ENCODE data around the gene MAPK8.

The MAPK8 gene

DNA sequence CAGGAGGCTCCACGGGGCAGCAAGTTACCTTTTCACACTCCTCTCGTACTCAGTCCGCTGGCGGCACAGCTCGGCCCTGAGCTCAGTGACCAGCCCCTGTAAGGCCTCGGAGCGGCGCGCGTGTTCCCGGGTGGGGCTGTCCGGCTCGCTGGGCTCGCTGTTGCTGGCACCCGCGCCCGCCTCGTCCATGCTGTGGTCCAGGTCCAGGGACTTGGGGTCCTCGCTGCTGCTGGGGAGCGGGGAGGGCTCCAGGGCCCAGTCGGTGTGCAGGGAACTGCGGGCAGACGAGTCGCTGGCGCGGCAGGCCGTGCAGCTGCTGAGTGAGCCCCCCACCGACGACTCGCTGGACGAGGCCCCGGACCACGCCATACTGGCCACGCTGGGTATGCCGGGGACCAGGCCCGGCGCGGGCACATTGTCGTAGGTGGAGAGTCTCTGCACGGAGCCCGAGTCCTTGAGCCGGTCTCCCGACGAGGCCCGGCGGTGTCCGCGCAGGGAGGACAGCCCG lies 143.8 kb downstream of the MAPK8 start:
- no peak for DNase-seq

GRCh38 chr10:48450741-48451466 lies 144.4 kb downstream of the MAPK8 start:
- DNase-seq, result no peak

DNA sequence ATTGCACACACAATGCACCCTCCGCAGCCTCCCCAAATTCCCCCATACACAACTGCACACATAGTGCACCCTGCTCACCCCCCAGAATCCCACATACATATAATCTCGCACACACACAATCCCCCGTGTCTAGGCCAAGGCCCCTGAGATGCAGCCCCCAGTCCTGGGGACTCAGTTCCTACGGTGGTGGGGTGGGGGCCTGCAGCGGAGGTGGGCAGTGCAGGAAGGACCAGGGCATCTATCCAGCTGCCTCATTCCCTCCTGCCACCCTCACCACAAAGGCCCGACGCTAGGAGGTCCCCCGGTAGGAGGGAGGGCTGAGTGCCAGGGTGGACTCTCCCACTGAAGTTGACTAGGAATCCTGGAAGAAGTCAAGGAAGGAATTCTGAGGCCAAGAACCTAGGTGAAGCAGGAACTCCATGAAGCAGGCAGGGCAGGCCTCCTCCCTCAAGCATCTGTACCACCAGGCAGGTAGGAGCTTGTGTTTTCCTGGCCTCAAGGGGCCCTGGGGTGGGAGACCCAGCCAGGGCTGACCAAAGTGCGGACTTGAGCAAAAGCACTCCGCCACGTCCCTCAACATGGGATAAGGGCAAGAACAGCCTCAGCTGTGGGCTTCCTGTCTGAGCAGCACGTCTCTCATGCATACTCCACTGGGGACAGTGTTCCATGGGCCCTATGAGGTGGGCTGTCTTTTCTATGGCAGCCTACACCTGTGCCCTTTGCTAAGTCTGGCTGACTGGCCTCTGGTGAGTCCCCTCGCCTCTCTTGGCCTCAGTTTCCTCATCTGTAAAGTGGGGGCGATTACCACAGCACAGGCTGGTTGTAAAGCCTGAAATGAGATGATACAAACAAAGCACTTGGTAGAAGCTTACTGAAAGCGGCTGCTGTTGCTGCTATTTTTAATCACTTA lies 145.7 kb downstream of the MAPK8 start:
- DNase-seq, result no peak

- no peak for DNase-seq
Measured at GRCh38 chr10:48452879-48453412, 146.5 kb downstream of the MAPK8 start.

GRCh38 chr10:48453451-48454301 lies 147.2 kb downstream of the MAPK8 start:
- peak in 1 of 4 experiments; percentile 1 for DNase-seq

- DNase-seq, result peak in 1 of 4 experiments; percentile 0
Measured at GRCh38 chr10:48454302-48455054, 148.0 kb downstream of the MAPK8 start.

GRCh38 chr10:48455055-48455391 lies 148.5 kb downstream of the MAPK8 start:
- DNase-seq, result no peak

DNA sequence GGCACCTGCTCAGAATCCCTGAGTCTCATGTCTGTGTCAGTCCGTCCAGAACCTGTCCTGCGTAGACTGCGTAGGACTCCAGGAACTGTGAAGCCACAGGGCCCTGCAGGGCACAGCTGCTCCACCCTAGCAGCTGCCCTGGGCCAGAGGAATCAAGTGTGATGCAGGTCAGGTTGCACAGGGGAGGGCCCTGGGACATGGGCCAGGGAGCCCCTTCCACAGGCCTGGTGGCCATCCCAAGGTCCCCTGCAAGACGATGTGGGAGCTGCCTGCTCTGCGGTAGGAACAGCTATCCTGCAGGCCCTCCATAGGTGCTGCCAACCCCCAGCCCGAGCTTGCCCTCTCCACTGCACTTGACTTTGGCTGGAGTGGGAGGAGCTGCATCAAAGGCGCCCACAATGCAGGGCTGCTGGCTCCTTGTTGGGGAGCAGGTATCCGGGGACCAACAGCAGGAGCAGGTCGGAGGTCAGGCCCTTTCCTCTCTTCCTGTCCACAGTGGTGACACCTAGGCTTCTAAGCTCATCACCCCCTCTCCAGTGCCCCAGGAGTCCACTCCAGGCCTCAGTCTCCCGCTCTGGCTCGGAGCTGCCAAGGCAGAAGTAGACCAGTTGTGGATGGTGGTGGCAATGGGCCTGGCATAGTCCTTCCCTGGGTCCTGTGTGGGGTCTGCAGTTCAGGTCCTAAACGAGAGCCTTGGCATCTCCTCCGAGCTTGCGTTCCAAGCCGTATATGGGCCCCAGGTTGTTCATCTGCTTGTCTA lies 149.1 kb downstream of the MAPK8 start:
- no peak for DNase-seq

- peak; percentile 81 to 92 (median 88) for DNase-seq
Measured at GRCh38 chr10:48456361-48456804, 149.9 kb downstream of the MAPK8 start.

DNA sequence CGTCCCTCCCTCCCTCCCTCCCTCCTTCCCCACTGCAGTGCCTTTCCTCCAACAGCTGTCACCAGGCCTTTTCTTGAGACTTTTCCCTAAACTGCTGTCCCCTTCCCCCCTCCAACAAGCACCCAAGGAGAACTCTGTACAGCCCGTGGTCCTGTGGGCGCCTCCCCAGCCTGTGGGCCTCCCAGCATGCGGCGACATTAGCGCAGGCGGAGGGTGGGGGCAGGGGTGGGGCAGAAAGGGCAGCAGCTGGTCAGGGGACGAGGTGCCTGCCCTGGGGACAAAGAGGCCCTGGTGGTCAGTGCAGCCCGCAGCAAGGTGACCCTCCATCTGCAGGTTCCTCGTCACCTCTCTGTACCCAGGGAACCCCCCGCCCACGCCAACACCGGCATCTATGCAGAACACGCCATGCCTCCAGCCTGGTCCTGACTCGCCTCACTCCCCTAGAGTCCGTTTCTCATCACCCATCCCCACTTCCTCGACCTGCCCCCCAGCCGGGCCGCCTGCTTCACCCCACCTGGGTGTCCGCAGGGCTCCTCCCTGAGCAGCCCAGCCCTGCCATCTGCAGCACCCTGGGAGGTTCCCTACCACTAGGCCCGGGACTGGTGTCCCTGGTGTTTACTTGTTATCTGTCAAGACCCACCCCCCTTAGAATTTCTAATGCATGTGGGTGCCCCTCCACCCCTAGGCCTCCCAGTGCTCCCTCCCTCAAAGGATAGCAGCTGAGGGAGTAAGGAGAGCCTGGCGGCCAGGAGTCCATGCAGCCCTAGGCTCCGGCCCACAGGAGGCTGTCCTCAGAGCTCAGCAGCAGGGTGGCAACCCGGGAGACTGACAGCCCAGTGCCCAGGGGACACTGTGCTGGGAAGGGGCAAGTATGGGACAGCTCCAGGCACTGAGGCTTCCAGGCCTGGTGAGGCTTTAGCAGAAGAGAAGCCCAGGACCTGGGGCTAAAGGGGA lies 150.6 kb downstream of the MAPK8 start:
- peak in 3 of 4 experiments; percentile 27 to 53 (median 48) for DNase-seq

- DNase-seq, result no peak
Measured at GRCh38 chr10:48457949-48458661, 151.6 kb downstream of the MAPK8 start.

GRCh38 chr10:48458662-48459048 lies 152.2 kb downstream of the MAPK8 start:
- no peak for DNase-seq

DNA sequence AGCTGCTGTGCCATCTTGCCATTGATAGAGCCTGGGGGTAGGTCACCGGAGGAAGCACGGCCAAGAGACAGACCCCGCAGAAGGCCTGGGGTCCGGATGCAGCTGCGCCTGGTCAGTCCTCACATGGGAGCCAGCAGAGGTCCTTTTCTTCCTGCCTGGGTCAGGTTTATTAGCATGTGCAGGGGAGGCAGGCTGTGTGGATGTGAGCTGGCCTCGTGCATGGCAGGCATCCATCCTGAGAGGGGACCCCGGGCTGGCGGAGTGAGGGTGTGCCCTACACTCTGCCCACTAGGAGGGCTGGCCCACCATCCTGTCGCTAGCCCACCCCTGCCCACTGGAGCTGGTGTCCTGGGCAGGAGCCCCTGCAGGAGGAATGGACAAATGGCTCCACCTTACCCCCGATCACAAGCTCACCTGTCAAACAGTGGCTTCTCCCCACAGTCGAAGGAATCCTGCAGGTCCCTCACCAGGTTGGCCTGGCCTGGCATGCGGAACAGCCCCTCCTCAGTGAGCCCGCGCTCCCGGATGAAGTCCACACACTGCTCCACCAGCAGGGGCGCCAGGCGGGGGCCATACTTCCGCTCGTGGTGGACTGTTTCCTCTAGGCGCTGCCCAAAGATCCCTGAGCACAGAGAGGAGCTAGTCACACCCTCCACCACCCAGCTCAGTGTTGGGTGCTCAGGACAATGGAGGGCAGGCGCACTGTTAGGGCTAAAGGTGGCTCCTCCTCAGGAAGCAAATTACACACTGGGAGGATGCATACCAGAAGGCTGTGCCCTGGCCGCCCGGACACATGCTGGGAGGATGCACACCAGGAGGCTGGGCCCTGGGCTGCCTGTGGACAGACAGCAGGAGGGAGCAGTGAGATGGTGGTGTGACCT lies 153.0 kb downstream of the MAPK8 start:
- no peak for DNase-seq

- no peak for DNase-seq
Measured at GRCh38 chr10:48460182-48460581, 153.7 kb downstream of the MAPK8 start.

GRCh38 chr10:48461623-48462481 lies 155.4 kb downstream of the MAPK8 start:
- no peak for DNase-seq

GRCh38 chr10:48462482-48463020 lies 156.1 kb downstream of the MAPK8 start:
- DNase-seq, result no peak
